ENCODE data around the gene RBBP5. TPM values are rescaled to one million over a fixed set of nuclear protein-coding genes. Genes with fewer than 3 reads are reported as not detected.

RBBP5 gene
- total RNA-seq, 4 donors from 2014 or later: 11.8 to 18.1 (median 15.9) TPM

DNA sequence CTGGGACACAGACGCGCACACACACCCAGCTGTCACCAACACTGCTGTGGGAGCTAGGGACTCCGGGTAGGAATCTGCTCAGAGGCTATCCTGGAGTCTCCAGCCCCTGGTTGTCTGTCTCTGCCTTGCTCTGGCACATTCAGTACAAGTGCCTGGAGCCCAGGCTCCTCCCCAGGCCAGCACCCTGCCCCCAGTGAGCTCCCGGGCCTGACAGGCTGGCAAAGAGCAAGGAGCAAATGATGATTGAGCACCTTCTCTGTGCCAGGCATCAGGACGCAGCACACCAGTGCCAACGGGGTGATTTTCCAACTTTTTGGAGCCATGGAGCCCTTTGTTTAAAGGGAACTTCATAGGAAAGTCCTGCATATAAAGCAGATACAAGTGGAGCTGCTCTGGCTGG lies 72.3 kb downstream of the RBBP5 start:
- H3K27ac ChIP-seq: no peak overlapping the region
- TF ChIP-seq POLR2A (IDR thresholded peaks at IDR 0.05): no peak
- TF ChIP-seq POLR2AphosphoS5 (IDR thresholded peaks at IDR 0.05): no peak
- TF ChIP-seq, protein P1, sequence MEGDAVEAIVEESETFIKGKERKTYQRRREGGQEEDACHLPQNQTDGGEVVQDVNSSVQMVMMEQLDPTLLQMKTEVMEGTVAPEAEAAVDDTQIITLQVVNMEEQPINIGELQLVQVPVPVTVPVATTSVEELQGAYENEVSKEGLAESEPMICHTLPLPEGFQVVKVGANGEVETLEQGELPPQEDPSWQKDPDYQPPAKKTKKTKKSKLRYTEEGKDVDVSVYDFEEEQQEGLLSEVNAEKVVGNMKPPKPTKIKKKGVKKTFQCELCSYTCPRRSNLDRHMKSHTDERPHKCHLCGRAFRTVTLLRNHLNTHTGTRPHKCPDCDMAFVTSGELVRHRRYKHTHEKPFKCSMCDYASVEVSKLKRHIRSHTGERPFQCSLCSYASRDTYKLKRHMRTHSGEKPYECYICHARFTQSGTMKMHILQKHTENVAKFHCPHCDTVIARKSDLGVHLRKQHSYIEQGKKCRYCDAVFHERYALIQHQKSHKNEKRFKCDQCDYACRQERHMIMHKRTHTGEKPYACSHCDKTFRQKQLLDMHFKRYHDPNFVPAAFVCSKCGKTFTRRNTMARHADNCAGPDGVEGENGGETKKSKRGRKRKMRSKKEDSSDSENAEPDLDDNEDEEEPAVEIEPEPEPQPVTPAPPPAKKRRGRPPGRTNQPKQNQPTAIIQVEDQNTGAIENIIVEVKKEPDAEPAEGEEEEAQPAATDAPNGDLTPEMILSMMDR (IDR thresholded peaks at IDR 0.05): no peak
- no peak for TF ChIP-seq EP300 (IDR thresholded peaks at IDR 0.05)

GRCh38 chr1:205048382-205048781 lies 73.4 kb downstream of the RBBP5 start:
- peaks cover 0 to 12% (median 0%) of the 10 kb centered on the region in 3 donors for H3K4me1 ChIP-seq
- 100% methylated on average over 3 of the region's 9 CpGs; no CpG with 5 or more reads in 1 of the 2 donors for WGBS, 2 donors (ENCODE audit: low coverage in 1 of 2)
- no peak overlapping the region for H3K4me3 ChIP-seq
- H3K9me3 ChIP-seq: no peaks in the 10 kb centered on the region
- no peak overlapping the region for H3K27ac ChIP-seq
- ATAC-seq: no peak
- TF ChIP-seq POLR2A (IDR thresholded peaks at IDR 0.05) (no peak), EP300 (IDR thresholded peaks at IDR 0.05) (no peak)
- H3K27me3 ChIP-seq: peaks cover 62% of the 10 kb centered on the region
- H3K36me3 ChIP-seq: no peaks in the 10 kb centered on the region

More for the DNA sequence above, 72.3 kb downstream of the RBBP5 start:
- 94% methylated on average over 3 of the region's 6 CpGs; no CpG with 5 or more reads in 1 of the 2 donors for WGBS, 2 donors (ENCODE audit: low coverage in 1 of 2)
- Histone ChIP-seq H3K4me3 (no peak overlapping the region), H3K27me3 (peaks cover 62% of the 10 kb centered on the region), H3K36me3 (no peaks in the 10 kb centered on the region), H3K4me1 (peaks cover 0 to 7% (median 0%) of the 10 kb centered on the region in 3 donors), H3K9me3 (no peaks in the 10 kb centered on the region)
- no peak for ATAC-seq

DNA sequence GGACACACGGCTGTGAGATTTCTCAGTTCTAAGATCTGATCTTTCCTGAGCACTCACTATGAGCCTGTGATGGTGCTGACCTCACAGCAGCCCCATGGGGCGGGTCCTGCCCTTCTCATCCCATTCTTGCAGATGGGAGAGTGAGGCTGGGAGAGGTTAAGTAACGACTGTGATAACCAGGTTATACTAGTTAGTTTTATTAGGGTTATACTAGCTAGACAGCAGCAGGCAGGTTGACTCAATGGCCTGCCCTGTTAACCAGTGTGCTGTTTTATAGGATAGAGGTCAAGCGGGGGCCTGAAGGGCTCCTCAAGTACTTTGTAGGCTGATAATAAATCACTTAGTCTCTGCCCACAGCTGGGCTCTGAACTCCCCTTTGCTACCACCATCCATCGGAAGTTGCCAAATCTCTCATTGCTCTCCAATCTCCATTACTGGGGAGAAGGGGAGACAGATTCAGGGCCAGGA lies 74.0 kb downstream of the RBBP5 start:
- Histone ChIP-seq H3K4me3 (no peak overlapping the region), H3K36me3 (no peaks in the 10 kb centered on the region), H3K4me1 (peaks cover 0 to 18% (median 0%) of the 10 kb centered on the region in 3 donors), H3K27ac (no peak overlapping the region), H3K27me3 (peaks cover 66% of the 10 kb centered on the region), H3K9me3 (no peaks in the 10 kb centered on the region)
- ATAC-seq: no peak
- 70 to 78% methylated on average over 2 to 3 of the region's 5 CpGs for WGBS, 2 donors (ENCODE audit: low coverage in 1 of 2)
- TF ChIP-seq, protein P1 (IDR thresholded peaks at IDR 0.05): no peak
- TF ChIP-seq POLR2A (IDR thresholded peaks at IDR 0.05) (no peak), POLR2AphosphoS5 (IDR thresholded peaks at IDR 0.05) (no peak), EP300 (IDR thresholded peaks at IDR 0.05) (no peak)

DNA sequence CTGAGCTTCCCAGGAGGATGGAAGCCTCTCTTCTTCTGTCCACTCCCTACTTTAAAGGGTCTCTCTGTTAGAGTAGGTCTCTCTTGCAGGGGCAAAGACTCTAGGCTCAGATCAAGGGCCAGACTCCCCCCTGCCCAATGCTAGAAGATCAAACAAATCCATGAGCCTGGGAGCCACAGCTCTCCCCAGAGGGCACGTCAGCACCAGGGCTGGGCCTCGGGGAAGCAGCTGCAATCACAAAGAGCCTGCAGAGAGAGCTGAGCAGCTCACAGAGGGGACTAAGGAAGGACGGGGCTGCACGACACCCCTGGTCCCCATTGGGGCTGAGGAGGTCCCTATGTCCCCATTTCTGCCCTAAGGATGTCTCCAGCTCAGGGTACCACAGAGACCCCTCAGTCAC lies 74.9 kb downstream of the RBBP5 start:
- Histone ChIP-seq H3K27me3 (peaks cover 70% of the 10 kb centered on the region), H3K4me3 (no peak overlapping the region), H3K27ac (no peak overlapping the region), H3K4me1 (peaks cover 0 to 23% (median 0%) of the 10 kb centered on the region in 3 donors), H3K9me3 (no peaks in the 10 kb centered on the region), H3K36me3 (no peaks in the 10 kb centered on the region)
- 40% methylated on average over 1 of the region's 4 CpGs; no CpG with 5 or more reads in 1 of the 2 donors for WGBS, 2 donors (ENCODE audit: low coverage in 1 of 2)
- no peak for ATAC-seq
- TF ChIP-seq, protein P1 (IDR thresholded peaks at IDR 0.05): no peak
- no peak for TF ChIP-seq POLR2AphosphoS5 (IDR thresholded peaks at IDR 0.05)
- TF ChIP-seq POLR2A (IDR thresholded peaks at IDR 0.05): no peak
- no peak for TF ChIP-seq EP300 (IDR thresholded peaks at IDR 0.05)

DNA sequence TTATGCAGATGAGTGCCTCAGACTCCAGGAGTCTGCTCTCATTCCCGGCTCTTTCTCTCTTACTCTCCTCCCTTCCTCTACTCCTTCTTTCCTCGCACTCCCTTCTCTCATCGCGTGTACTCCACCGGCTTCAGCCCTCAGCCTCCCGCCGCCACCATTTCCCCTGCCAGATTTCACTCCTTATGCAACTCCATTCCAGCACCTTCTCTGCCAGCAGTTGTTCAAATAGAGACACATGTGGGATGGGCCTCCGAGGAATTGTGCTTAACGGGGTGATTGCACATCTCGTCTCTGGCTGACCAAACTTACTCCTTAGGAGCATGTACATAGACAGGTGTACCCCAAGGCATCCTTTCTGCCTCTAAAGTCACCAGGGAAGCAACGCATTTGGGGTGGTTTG lies 76.6 kb downstream of the RBBP5 start:
- Histone ChIP-seq H3K9me3 (no peaks in the 10 kb centered on the region), H3K27me3 (peaks cover 73% of the 10 kb centered on the region), H3K36me3 (no peaks in the 10 kb centered on the region), H3K27ac (no peak overlapping the region), H3K4me3 (no peak overlapping the region), H3K4me1 (peaks cover 0 to 23% (median 0%) of the 10 kb centered on the region in 3 donors)
- 24 to 44% methylated on average over 8 to 9 of the region's 11 CpGs for WGBS, 2 donors (ENCODE audit: low coverage in 1 of 2)
- no peak for TF ChIP-seq POLR2A (IDR thresholded peaks at IDR 0.05)
- no peak for TF ChIP-seq EP300 (IDR thresholded peaks at IDR 0.05)
- ATAC-seq: no peak

GRCh38 chr1:205044741-205045140 lies 77.0 kb downstream of the RBBP5 start:
- no peak for ATAC-seq
- Histone ChIP-seq H3K36me3 (no peaks in the 10 kb centered on the region), H3K27ac (no peak overlapping the region), H3K4me1 (peaks cover 0 to 23% (median 0%) of the 10 kb centered on the region in 3 donors), H3K9me3 (no peaks in the 10 kb centered on the region), H3K27me3 (peaks cover 73% of the 10 kb centered on the region), H3K4me3 (no peak overlapping the region)
- 50% methylated on average over 1 of the region's 5 CpGs; no CpG with 5 or more reads in 1 of the 2 donors for WGBS, 2 donors (ENCODE audit: low coverage in 1 of 2)
- TF ChIP-seq, protein P1 (IDR thresholded peaks at IDR 0.05): no peak
- TF ChIP-seq EP300 (IDR thresholded peaks at IDR 0.05) (no peak), POLR2A (IDR thresholded peaks at IDR 0.05) (no peak), POLR2AphosphoS5 (IDR thresholded peaks at IDR 0.05) (no peak)
